SIG-M5 treated with dmso at 0.1 percent for 504 hours (cell line): ENCODE measurements around the gene GLCCI1.
"Not testable (repeated sequence)": the region's sequence is repeated elsewhere in the genome, so short reads cannot be mapped to it uniquely, and the experiment has no call there.

Experiments
- DNase-seq: peaks from one replicate; lab custom pipeline; 2025; ENCODE audit not compliant: unreplicated experiment; lab: John Stamatoyannopoulos, UW

The GLCCI1 gene

GRCh38 chr7:8044761-8045430, 76.3 kb downstream of the GLCCI1 start:
- DNase-seq: no peak

- DNase-seq: not testable (repeated sequence)
Measured at GRCh38 chr7:8048067-8048466, 79.5 kb downstream of the GLCCI1 start.

DNA sequence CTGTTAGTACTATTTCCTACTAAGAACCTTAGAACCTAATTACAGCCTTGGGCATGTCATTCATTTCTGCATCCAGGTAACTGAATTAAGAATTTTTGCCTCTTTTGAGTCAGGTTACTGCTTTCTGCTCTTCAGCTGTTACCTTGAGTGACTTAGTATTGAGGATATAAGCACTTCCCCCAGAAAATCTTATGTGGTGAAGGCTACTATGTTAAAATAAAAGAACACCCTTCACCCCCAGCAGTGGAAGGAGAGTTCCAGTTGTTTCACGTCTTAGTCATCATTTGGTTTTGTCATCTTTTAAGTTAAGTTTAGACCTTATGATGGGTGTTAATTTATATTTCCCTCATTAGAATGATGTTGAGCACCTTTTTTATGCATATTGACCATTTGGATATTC, 82.8 kb downstream of the GLCCI1 start:
- DNase-seq: no peak

DNA sequence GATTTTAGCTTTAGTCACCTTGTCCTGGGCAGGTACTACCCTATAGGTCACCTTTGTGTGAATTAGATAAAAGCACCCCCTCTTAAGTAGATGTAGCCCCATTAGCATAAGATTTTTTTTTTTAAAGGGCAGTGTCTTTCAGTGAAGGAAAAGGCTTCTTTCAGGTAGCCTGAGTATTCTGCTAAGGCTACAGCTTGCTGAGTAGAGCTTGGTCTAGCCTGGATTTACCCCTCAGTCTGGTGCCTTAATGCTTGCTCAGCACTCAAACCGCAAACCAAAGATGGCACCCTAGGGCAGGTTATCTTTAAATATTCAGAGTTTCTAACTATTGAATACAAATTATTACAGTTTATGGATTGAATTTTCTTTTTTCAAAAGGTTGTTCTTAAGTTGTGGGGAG, 83.4 kb downstream of the GLCCI1 start:
- no peak for DNase-seq

DNA sequence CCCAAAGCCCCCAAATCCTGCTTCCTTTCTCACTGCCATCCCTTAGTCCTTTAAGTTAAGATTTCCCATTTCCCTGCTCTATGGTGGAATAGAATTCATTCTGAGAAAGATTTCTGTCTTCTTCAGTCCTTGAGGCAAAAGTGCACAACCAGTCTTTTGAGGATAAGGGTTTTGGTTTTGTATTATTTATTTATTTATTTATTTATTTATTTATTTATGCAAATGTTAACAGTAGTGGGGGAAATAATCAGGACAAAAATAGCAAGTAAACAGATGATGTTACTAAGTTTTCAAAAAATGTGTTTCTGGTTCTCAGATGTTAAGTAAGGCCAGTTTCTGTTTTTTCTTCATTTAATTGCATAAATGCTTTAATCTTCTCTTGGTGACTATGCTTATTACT, 84.2 kb downstream of the GLCCI1 start:
- no peak for DNase-seq

DNA sequence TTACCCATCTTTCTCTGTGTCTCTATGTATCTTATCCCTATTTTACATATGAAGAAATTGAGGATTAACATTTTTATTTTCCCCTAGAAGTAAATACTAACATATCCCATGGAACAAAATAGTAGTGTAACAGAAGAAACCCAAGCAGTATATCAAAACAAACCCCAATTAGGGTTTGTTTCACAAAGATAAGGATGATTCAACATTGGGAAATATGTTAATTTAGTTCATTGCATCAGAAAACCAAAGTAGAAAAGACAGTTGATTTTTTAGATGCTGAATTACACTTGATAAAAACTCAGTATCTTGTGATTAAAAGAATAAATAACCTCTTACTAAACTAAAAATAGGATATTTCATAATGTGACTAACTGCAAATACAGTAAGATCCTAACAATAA, 87.8 kb downstream of the GLCCI1 start:
- no peak for DNase-seq

- DNase-seq: no peak
Measured at GRCh38 chr7:8057566-8057965, 89.0 kb downstream of the GLCCI1 start.

GRCh38 chr7:8058322-8058721, 89.7 kb downstream of the GLCCI1 start:
- DNase-seq: no peak

DNA sequence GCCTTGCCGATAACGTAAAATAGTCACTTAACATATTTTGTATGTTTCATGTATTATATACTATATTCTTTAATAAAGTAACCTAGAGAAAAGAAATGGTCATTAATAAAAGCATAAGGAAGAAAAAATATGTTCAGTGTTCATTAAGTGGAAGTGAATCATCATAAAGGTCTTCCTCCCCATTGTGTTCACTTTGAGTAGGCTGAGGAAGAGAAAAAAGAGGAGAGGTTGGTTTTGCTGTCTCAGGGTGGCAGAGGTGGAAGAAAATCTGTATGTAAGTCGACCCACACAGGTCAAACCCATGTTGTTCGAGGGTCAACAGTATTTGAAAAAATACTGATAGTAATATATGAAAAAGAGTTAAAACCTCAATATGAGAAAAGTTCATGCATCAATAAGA, 90.3 kb downstream of the GLCCI1 start:
- no peak for DNase-seq

GRCh38 chr7:8060241-8060640, 91.6 kb downstream of the GLCCI1 start:
- no peak for DNase-seq

DNA sequence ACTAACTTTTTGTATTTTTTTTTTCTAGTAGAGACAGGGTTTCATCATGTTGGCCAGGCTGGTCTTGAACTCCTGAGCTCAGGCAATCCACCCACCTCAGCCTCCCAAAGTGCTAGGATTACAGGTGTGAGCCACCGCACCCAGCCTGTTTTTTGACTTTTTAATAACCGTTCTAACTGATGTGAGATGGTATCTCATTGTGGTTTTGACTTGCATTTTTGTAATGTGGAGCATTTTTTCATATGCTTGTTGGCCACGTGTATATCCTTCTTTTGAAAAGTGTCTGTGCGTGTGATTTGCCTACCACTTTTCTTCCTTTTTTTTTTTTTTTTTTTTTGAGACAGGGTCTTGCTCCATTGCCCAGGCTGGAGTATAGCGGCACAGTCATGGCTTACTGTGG, 94.7 kb downstream of the GLCCI1 start:
- not testable (repeated sequence) for DNase-seq

DNA sequence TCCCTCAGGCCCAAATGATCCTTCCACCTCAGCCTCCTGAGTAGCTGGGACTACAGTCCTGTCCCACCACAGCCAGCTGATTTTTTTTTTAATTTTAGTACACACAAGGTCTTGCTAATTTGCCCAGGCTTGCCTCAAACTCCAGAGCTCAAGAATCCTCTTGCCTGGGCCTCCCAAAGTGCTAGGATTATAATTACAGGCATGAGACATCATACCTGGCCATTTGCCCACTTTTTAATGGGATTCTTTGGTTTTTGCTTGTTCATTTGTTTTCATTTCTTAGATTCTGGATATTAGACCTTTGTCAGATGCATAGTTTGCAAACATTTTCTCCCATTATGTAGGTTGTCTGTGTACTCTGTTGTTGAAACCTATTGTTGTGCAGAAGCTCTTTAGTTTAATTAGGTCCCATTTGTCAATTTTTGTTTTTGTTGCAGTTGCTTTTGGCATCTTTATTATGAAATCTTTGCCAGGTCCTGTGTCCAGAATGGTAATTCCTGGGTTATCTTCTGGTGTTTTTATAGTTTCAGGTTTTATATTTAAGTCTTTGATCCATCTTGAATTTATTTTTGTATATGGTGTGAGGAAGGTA, 95.2 kb downstream of the GLCCI1 start:
- no peak for DNase-seq

DNA sequence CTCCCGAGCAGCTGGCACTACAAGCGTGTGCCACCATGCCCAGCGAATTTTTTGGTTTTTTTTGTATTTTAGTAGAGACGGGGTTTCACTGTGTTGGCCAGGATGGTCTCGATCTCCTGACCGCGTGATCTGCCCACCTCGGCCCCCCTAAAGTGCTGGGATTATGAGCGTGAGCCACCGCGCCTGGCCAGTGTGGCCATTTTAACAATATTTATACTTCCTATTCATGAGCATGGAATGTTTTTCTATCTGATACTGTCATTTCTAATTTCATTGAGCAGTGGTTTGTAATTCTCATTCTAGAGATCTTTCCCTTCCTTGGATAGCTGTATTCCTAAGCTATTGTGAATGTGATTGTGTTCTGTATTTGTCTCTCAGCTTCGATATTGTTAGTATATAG, 96.2 kb downstream of the GLCCI1 start:
- DNase-seq: no peak

- no peak for DNase-seq
Measured at GRCh38 chr7:8065356-8065813, 96.8 kb downstream of the GLCCI1 start.

DNA sequence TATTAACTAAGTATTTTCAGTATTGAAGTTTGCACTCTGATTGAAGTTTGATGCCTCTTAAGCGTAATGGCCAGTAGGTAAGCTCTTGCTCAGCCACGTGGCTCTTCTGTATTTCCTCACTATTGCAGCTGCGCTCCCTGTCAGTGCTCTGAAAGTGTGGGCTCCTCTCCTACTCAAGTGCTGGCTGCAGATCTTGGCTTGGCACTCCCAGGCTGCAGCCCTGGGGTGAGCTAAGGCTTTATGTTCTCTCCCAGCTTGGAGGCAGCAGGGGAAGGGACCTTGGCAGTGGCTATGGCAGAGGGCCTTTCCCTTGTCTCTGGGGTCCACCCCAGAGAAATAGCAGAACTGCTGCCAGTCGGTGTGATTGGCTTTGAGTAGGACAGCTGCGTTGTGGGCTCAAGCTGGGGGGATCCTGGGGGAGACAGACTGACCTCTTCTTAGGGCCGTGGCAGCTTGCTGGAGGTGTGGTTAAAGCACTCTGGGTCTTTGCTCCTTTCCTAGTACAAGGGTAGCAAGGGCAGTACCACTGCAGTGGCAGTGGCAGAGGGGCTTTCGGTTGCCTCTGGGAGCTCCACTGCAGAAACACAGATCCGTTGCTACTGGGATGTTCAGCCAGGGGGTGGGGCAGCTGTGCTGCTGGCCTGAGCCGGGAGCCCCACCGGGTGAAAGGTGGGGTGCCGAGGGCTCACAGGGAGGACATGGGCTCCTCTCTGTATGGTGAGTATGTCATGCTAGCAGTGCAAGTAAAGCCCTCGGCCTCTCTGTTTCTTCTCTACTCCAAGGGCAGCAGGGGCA, 100.5 kb downstream of the GLCCI1 start:
- DNase-seq: no peak

DNA sequence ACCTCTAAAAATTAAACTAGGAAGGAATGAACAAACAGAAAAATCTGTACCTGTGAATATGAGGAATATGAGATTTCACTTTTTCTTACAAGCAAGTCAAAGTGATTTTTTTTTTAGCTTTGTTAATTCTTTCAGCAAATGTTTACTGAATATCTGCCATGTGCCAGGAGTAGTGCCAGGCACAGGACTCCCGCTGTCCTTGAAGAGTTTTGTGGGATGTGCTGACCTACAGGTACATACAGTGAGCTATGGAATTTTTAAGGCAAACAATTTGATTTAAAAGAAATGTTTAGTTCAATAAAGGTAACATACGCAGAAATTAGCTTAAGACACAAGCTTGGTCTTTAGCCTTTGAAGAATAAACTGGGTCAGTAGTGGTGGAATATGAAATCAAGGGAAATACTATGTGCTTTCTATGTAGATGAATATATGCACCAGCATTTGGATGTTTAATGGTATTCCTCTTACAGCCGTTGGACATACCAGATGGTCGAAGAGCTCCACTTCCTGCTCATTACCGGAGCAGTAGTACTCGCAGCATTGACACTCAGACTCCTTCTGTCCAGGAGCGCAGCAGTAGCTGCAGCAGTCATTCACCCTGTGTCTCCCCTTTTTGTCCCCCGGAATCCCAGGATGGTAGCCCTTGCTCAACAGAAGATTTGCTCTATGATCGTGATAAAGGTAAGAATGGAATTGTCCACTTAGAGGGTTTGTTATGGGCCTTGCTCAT, 102.0 kb downstream of the GLCCI1 start:
- DNase-seq: no peak

DNA sequence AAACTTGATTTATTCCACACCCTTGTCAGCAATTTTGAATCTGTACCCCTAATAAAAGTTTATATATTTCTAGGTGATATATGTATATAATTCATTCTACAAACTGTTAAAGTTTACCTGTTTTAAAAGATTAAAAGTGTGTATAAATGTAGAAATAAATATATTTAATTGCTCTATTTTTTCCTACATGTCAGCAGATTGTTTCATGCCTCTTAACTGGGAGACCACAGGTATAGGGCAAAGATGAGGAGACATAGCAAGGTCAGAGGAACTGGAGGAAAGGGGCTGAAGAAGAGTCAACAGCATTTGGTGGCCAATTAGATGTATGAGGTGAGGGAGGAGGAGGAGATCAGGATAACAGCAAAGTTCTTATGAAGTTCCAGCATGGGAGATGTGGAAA, 109.8 kb downstream of the GLCCI1 start:
- DNase-seq: no peak

DNA sequence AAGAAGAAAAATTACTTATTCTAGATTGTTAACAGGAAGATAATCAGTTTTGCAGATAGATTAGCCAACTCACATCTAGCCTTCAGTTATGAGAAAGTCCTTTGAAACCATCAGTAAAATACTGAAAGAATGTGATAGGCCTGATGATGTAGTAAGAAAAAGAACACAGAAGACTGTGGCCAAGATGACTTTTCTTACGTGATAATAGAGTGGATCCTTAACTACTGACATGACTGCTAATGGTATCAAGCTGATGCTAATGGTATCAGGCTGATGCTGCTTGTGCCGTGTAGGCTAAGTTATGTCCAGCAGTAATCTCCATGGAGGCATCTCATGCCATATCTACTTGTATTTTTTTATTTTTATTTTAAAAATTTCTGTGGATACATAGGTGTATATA, 114.2 kb downstream of the GLCCI1 start:
- DNase-seq: no peak

GRCh38 chr7:8084836-8085235, 116.2 kb downstream of the GLCCI1 start:
- DNase-seq: no peak

DNA sequence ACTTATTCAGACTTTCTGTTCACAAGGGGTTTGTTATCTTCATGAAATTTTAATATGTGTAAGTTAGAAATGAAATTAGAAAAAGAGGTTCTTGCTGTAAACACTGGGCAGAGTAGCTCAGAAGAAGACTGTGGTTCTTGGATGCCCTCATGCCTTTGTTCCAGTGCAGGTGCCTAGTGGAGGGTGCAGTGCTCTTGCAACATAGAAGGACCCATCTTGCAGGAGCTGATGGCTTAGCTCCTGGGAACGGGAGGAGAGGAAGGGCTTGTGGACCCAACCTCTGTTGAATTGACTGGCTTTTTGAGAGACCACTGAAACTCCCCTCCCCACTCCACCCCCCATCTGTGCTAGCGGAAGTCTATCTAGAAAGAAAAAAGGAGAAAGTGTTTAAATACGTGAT, 116.8 kb downstream of the GLCCI1 start:
- no peak for DNase-seq

- DNase-seq: no peak
Measured at GRCh38 chr7:8086239-8086638, 117.6 kb downstream of the GLCCI1 start.
